Activated gamma-delta T cell (primary cell): ENCODE data around the gene NPL.

Source experiments
- DNase-seq: peaks from one replicate; lab custom pipeline; 2025; lab: John Stamatoyannopoulos, UW

The NPL gene

GRCh38 chr1:182867861-182868260 is 78.3 kb downstream of the NPL start:
- DNase-seq: no peak

- DNase-seq: no peak
Observed at GRCh38 chr1:182869241-182869666, 79.7 kb downstream of the NPL start.

- no peak for DNase-seq
Observed at GRCh38 chr1:182872881-182873280, 83.3 kb downstream of the NPL start.

GRCh38 chr1:182875889-182876288 is 86.3 kb downstream of the NPL start:
- no peak for DNase-seq

- no peak for DNase-seq
Observed at GRCh38 chr1:182877331-182877730, 87.8 kb downstream of the NPL start.

GRCh38 chr1:182877842-182878241 is 88.3 kb downstream of the NPL start:
- no peak for DNase-seq
